Gastroesophageal sphincter (tissue), 4 donors: ENCODE data around the gene DSE. TPM values are rescaled to one million over a fixed set of nuclear protein-coding genes. Genes with fewer than 3 reads are reported as not detected.

ENCODE experiments used
- ATAC-seq: fragments of 150-250 bp; one replicate; pipeline ENCODE4 v1.9.1; 2016; ENCODE audit warnings: mild to moderate bottlenecking, moderate library complexity
- H3K27ac ChIP-seq, 4 donors: fragments of 200-600 bp; sonication (generic) in 3 of 4; 1 replicate in 3 of 4; 2 replicates in 1 of 4; pipeline ENCODE4 v1.5.1; 2016 to 2019
- H3K27me3 ChIP-seq: fragments of 200-600 bp; sonication (generic); one replicate; pipeline ENCODE4 v1.5.1; 2019
- H3K36me3 ChIP-seq, 2 donors: fragments of 200-600 bp; sonication (generic); one replicate each; pipeline ENCODE4 v1.5.1; 2019; ENCODE audit warnings: control low read depth in 1 of 2
- H3K4me1 ChIP-seq, 3 donors: fragments of 200-600 bp; sonication (generic); 1 replicate in 2 of 3; 2 replicates in 1 of 3; pipeline ENCODE4 v1.5.1; 2016 to 2019; ENCODE audit warnings: control low read depth in 2 of 3
- H3K4me3 ChIP-seq, 2 donors: fragments of 200-600 bp; sonication (generic); one replicate each; pipeline ENCODE4 v1.5.1; 2019; ENCODE audit warnings: mild to moderate bottlenecking in 1 of 2, moderate library complexity in 1 of 2
- H3K9me3 ChIP-seq, 3 donors: fragments of 200-600 bp; sonication (generic); one replicate each; pipeline ENCODE4 v1.5.1; 2017 to 2019; ENCODE audit warnings: control low read depth in 2 of 3
- EP300 ChIP-seq: sonication (generic); formaldehyde crosslinking; IDR thresholded peaks from one replicate; pipeline ENCODE4 v1.6.1; 2017; ENCODE audit warnings: antibody characterized with exemption, mild to moderate bottlenecking
- POLR2A ChIP-seq, 2 donors: fragments of 450-650 bp; IDR thresholded peaks; one replicate each; pipeline ENCODE4 v1.6.1; 2017; ENCODE audit warnings: antibody characterized with exemption in 2 of 2, mild to moderate bottlenecking in 2 of 2, moderate library complexity in 1 of 2
- POLR2AphosphoS5 ChIP-seq: sonication (generic); formaldehyde crosslinking; IDR thresholded peaks from one replicate; pipeline ENCODE4 v1.6.1; 2017; ENCODE audit warnings: antibody characterized with exemption
- WGBS, 2 donors: methylation state at CpG; one replicate each; pipeline ENCODE4 v1.1.5; 2018; ENCODE audit warnings: low coverage in 1 of 2; 5-methylcytosine and 5-hydroxymethylcytosine counted together
- total RNA-seq, 4 donors: library from RNA; depleted of rRNA; stranded (reverse); fragments of >200 nt; gene quantifications; one replicate each; pipeline ENCODE4 v1.1.0, GENCODE V29; 2016
- TF ChIP-seq, protein P1 (sequence below), 4 experiments: fragments of 200-600 bp in 2 of 4; fragments of 450-650 bp in 2 of 4; sonication (generic) in 1 of 4; IDR thresholded peaks; one replicate each; pipeline ENCODE4 v1.5.1; 2017 to 2019; ENCODE audit warnings: antibody characterized with exemption in 4 of 4, mild to moderate bottlenecking in 2 of 4, moderate library complexity in 2 of 4

The DSE gene
- total RNA-seq, 4 donors from 2014 or later = 26.3 to 45.4 (median 36.3) TPM

DNA sequence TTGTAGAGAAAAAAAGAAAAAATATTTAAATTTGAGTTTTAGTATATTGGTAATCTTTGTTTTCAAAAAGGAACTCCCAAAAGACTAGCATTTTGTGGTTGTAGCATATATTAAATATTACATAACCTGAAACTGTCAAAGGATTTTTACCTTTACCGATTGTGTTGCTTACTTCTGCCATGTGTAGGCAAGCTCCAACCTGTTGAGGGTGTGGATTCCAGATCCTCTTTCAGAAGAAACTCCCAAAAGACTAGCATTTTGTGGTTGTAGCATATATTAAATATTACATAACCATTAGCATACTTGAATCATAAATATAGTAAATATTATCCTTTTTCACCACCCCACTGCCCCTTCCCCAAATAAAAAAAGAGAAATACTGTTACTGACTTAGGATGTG lies 3.2 kb downstream of the DSE start:
- Histone ChIP-seq H3K36me3 (no peaks in the 10 kb centered on the region), H3K4me1 (peaks cover 0 to 24% (median 4%) of the 10 kb centered on the region in 3 donors), H3K27ac (no peak overlapping the region), H3K4me3 (no peak overlapping the region), H3K27me3 (no peaks in the 10 kb centered on the region), H3K9me3 (no peaks in the 10 kb centered on the region)
- no peak for TF ChIP-seq POLR2AphosphoS5
- WGBS, 2 donors = 88 to 91% methylated on average over 1 of the region's 1 CpG
- ATAC-seq = no peak

DNA sequence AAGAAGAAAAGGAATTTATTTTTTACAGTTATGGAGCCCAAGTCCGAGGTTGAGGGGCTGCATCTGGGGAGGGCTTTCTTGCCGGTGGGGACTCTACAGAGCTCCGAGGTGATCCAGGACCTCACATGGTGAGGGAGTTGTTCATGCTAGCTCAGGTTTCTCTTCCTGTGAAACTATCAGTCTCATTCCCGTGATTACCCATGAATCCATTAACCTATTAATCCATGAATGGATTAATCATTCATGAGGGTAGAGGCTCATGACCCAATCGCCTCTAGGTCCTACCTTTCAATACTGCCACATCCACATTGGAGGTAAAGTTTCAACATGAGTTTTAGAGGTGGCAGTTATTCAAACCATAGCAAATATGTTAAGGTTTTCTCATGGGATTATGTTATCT lies 3.8 kb downstream of the DSE start:
- Histone ChIP-seq H3K27ac (no peak overlapping the region), H3K4me1 (peaks cover 0 to 27% (median 3%) of the 10 kb centered on the region in 3 donors), H3K36me3 (no peaks in the 10 kb centered on the region), H3K9me3 (no peaks in the 10 kb centered on the region), H3K27me3 (no peaks in the 10 kb centered on the region), H3K4me3 (no peak overlapping the region)
- no peak for ATAC-seq
- TF ChIP-seq EP300 = no peak
- TF ChIP-seq POLR2AphosphoS5 = no peak
- TF ChIP-seq POLR2A (IDR thresholded peaks at IDR 0.05) = no peak
- TF ChIP-seq, protein P1, sequence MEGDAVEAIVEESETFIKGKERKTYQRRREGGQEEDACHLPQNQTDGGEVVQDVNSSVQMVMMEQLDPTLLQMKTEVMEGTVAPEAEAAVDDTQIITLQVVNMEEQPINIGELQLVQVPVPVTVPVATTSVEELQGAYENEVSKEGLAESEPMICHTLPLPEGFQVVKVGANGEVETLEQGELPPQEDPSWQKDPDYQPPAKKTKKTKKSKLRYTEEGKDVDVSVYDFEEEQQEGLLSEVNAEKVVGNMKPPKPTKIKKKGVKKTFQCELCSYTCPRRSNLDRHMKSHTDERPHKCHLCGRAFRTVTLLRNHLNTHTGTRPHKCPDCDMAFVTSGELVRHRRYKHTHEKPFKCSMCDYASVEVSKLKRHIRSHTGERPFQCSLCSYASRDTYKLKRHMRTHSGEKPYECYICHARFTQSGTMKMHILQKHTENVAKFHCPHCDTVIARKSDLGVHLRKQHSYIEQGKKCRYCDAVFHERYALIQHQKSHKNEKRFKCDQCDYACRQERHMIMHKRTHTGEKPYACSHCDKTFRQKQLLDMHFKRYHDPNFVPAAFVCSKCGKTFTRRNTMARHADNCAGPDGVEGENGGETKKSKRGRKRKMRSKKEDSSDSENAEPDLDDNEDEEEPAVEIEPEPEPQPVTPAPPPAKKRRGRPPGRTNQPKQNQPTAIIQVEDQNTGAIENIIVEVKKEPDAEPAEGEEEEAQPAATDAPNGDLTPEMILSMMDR (IDR thresholded peaks at IDR 0.05) = no peak
- 91 to 95% methylated on average over 2 to 5 of the region's 5 CpGs for WGBS, 2 donors

DNA sequence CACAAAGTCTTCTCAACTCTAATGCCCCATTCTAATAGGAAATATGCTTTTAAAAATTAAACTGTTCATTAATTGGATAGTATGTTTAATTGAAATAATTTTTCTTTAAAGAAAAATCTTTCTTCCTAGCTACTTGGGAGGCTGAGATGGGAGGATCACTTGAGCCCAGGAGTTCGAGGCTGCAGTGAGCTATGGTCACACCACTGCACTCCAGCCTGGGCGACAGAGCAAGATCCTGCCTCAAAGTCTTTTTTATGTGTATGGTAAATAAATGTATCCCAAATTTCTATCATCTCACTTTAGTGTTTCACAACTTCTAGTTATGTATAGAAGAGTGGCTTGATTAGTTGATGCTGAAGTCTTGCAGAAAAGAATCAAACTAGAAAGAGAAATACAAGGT lies 4.5 kb downstream of the DSE start:
- H3K4me3 ChIP-seq = no peak overlapping the region
- H3K27ac ChIP-seq = no peak overlapping the region
- TF ChIP-seq EP300 (no peak), POLR2AphosphoS5 (no peak), POLR2A (IDR thresholded peaks at IDR 0.05) (no peak)
- TF ChIP-seq, protein P1 (IDR thresholded peaks at IDR 0.05) = no peak
- H3K27me3 ChIP-seq = no peaks in the 10 kb centered on the region
- H3K36me3 ChIP-seq = no peaks in the 10 kb centered on the region
- H3K9me3 ChIP-seq = no peaks in the 10 kb centered on the region
- H3K4me1 ChIP-seq = peaks cover 0 to 27% (median 0%) of the 10 kb centered on the region in 3 donors
- 87 to 96% methylated on average over 2 of the region's 2 CpGs for WGBS, 2 donors
- ATAC-seq = no peak

DNA sequence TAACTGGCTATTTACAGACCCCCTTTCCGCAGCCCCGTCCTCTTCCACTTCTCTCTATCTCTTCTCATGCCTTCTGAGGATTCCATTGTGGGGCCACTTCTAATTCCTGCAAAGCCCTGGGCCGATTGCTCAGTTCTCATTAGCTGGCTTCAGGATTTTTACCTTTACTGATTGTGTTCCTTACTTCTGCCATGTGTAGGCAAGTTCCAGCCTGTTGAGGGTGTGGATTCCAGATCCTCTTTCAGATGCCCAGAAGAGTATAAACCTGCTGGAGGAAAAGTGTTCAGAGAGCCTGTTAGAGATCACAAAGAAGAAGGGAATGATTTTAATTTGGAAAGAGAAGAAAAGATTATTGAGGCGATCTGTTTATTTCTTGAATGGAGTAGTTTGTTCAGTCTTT lies 5.4 kb downstream of the DSE start:
- peaks cover 0 to 34% (median 0%) of the 10 kb centered on the region in 3 donors for H3K4me1 ChIP-seq
- H3K27me3 ChIP-seq = no peaks in the 10 kb centered on the region
- H3K9me3 ChIP-seq = no peaks in the 10 kb centered on the region
- no peak for TF ChIP-seq POLR2AphosphoS5
- TF ChIP-seq, protein P1 (IDR thresholded peaks at IDR 0.05) = no peak
- no peak for TF ChIP-seq EP300
- TF ChIP-seq POLR2A (IDR thresholded peaks at IDR 0.05) = no peak
- H3K27ac ChIP-seq = no peak overlapping the region
- H3K36me3 ChIP-seq = no peaks in the 10 kb centered on the region
- no peak overlapping the region for H3K4me3 ChIP-seq
- no peak for ATAC-seq
- 90 to 100% methylated on average over 2 to 4 of the region's 4 CpGs for WGBS, 2 donors

DNA sequence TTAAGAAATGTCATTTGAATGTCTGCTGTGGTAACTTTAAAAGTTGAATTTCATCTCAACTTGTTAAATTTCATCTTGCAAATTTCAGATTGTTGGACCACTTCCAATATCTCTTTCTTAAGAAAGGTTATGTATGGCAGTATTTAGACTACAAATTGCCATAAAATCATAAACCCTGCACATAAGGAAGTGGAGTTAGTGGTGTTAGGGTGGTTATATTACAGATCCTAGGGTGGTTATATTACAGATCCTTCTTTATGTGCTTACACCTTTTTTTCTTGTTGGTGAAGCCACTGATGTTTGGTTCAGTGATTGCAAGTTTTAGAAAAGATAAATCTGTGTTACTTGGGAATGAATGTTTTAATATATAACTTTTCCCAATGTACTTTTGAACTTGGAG lies 9.0 kb downstream of the DSE start:
- Histone ChIP-seq H3K4me1 (peaks cover 0 to 23% (median 0%) of the 10 kb centered on the region in 3 donors), H3K9me3 (no peaks in the 10 kb centered on the region), H3K4me3 (no peak overlapping the region), H3K36me3 (no peaks in the 10 kb centered on the region), H3K27me3 (no peaks in the 10 kb centered on the region), H3K27ac (no peak overlapping the region)
- TF ChIP-seq POLR2A (IDR thresholded peaks at IDR 0.05) (no peak), POLR2AphosphoS5 (no peak), EP300 (no peak)
- TF ChIP-seq, protein P1 (IDR thresholded peaks at IDR 0.05) = no peak
- no peak for ATAC-seq
